ENCODE data around the gene EXOSC7. TPM values are rescaled to one million over a fixed set of nuclear protein-coding genes. Genes with fewer than 3 reads are reported as not detected.

Gene EXOSC7
- total and polyA plus RNA-seq, 10 of the 15 experiments (the other 5 are each of a cell fraction or from before 2014, with no cell fraction given), result 58.0 to 193 (median 82.9) TPM

DNA sequence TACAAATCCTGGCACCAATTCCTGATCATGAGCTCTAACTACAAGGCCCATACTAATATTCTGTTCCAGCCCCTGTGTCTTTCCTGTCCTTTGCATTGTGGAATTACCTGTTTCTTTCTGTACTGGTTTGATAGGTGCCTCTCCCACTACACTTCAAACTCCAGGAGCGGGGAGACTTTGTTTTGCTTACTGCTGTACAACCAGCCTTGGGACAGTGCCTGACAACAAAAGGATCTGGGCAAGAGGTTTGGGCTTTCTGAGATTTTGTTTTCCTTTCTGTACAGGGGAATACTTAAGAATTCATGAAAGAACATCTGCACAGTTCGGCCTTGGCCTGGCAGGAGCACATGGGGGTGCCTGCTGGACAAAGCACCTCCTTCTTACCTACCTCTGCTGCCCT is 45.1 kb upstream of the EXOSC7 start:
- FAIRE-seq (no peak), DNase-seq (ENCODE audit: low read depth, low spot score) (no peak), ATAC-seq (no peak)
- Histone ChIP-seq H3K9ac (ENCODE audit: control insufficient read depth, insufficient read depth, low read length) (no peak overlapping the region), H3K4me3 (no peak overlapping the region), H4K20me1 (ENCODE audit: control insufficient read depth, insufficient read depth) (no peaks in the 10 kb centered on the region), H3K4me1 (ENCODE audit: control insufficient read depth, insufficient read depth, low read length) (no peaks in the 10 kb centered on the region), H3K27ac (ENCODE audit: control insufficient read depth, insufficient read depth) (no peak overlapping the region), H3K36me3 (ENCODE audit: control insufficient read depth in 2 of 2, insufficient read depth in 2 of 2, low read length in 1 of 2) (peaks cover 3 to 24% of the 10 kb centered on the region in 2 experiments; a peak in 3 of 4 replicates), H3K4me2 (ENCODE audit: control insufficient read depth, insufficient read depth) (no peak overlapping the region), H2AFZ (ENCODE audit: control insufficient read depth, low read depth, low read length) (no peak overlapping the region), H3K79me2 (ENCODE audit: control insufficient read depth, insufficient read depth, low read length) (no peaks in the 10 kb centered on the region), H3K9me3 (replicated peaks; ENCODE audit: control insufficient read depth, insufficient read depth, low read length) (no peaks in the 10 kb centered on the region), H3K27me3 (replicated peaks in 1 of 2; ENCODE audit: control insufficient read depth in 2 of 2, insufficient read depth in 2 of 2, low read length in 1 of 2) (no peaks in the 10 kb centered on the region)
- ChIA-PET POLR2A (no interaction called here), CTCF (no interaction called here), RAD21 (ENCODE audit: unreplicated experiment) (no interaction called here), SMC1A (ENCODE audit: uncharacterized antibody, unreplicated experiment) (no interaction called here)
- intact Hi-C loops (cut with micrococcal nuclease; ENCODE audit: unreplicated experiment) (no loop called here), in situ Hi-C loops (cut with MboI) (no loop called here)
- no TSS peak for BruUV-seq (replicated peaks)
- TF ChIP-seq RCOR1 (conservative IDR thresholded peaks at IDR 0.05; ENCODE audit: low read depth, low read length) (no peak), ZNF622 (IDR thresholded peaks at IDR 0.05) (no peak), POLR2A (IDR thresholded peaks at IDR 0.05; ENCODE audit: low read depth, low read length) (no peak), RUNX3 (IDR thresholded peaks at IDR 0.05; ENCODE audit: low read length) (no peak), MEF2B (IDR thresholded peaks at IDR 0.05; ENCODE audit: partially characterized antibody, poor library complexity, severe bottlenecking) (no peak), ZNF207 (IDR thresholded peaks at IDR 0.05; ENCODE audit: borderline replicate concordance) (no peak), RBBP5 (conservative IDR thresholded peaks at IDR 0.05) (no peak), SMC3 (IDR thresholded peaks at IDR 0.05; ENCODE audit: borderline replicate concordance, low read length) (no peak), ZZZ3 (IDR thresholded peaks at IDR 0.05; ENCODE audit: control insufficient read depth, insufficient read length, low read depth) (no peak), RAD51 (IDR thresholded peaks at IDR 0.05) (no peak), FOS (IDR thresholded peaks at IDR 0.05; ENCODE audit: borderline replicate concordance, extremely low read depth, insufficient read length) (no peak), ZBED1 (IDR thresholded peaks at IDR 0.05; ENCODE audit: borderline replicate concordance) (no peak), MAX (IDR thresholded peaks at IDR 0.05; ENCODE audit: low read depth, low read length) (no peak), CHD2 (IDR thresholded peaks at IDR 0.05; ENCODE audit: borderline replicate concordance, low read depth, low read length) (no peak), CBFB (IDR thresholded peaks at IDR 0.05; ENCODE audit: low read depth) (no peak)
- TF ChIP-seq, protein P1, sequence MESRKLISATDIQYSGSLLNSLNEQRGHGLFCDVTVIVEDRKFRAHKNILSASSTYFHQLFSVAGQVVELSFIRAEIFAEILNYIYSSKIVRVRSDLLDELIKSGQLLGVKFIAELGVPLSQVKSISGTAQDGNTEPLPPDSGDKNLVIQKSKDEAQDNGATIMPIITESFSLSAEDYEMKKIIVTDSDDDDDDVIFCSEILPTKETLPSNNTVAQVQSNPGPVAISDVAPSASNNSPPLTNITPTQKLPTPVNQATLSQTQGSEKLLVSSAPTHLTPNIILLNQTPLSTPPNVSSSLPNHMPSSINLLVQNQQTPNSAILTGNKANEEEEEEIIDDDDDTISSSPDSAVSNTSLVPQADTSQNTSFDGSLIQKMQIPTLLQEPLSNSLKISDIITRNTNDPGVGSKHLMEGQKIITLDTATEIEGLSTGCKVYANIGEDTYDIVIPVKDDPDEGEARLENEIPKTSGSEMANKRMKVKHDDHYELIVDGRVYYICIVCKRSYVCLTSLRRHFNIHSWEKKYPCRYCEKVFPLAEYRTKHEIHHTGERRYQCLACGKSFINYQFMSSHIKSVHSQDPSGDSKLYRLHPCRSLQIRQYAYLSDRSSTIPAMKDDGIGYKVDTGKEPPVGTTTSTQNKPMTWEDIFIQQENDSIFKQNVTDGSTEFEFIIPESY (IDR thresholded peaks at IDR 0.05), result no peak
- TF ChIP-seq, protein P2, sequence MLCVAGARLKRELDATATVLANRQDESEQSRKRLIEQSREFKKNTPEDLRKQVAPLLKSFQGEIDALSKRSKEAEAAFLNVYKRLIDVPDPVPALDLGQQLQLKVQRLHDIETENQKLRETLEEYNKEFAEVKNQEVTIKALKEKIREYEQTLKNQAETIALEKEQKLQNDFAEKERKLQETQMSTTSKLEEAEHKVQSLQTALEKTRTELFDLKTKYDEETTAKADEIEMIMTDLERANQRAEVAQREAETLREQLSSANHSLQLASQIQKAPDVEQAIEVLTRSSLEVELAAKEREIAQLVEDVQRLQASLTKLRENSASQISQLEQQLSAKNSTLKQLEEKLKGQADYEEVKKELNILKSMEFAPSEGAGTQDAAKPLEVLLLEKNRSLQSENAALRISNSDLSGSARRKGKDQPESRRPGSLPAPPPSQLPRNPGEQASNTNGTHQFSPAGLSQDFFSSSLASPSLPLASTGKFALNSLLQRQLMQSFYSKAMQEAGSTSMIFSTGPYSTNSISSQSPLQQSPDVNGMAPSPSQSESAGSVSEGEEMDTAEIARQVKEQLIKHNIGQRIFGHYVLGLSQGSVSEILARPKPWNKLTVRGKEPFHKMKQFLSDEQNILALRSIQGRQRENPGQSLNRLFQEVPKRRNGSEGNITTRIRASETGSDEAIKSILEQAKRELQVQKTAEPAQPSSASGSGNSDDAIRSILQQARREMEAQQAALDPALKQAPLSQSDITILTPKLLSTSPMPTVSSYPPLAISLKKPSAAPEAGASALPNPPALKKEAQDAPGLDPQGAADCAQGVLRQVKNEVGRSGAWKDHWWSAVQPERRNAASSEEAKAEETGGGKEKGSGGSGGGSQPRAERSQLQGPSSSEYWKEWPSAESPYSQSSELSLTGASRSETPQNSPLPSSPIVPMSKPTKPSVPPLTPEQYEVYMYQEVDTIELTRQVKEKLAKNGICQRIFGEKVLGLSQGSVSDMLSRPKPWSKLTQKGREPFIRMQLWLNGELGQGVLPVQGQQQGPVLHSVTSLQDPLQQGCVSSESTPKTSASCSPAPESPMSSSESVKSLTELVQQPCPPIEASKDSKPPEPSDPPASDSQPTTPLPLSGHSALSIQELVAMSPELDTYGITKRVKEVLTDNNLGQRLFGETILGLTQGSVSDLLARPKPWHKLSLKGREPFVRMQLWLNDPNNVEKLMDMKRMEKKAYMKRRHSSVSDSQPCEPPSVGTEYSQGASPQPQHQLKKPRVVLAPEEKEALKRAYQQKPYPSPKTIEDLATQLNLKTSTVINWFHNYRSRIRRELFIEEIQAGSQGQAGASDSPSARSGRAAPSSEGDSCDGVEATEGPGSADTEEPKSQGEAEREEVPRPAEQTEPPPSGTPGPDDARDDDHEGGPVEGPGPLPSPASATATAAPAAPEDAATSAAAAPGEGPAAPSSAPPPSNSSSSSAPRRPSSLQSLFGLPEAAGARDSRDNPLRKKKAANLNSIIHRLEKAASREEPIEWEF (IDR thresholded peaks at IDR 0.05; ENCODE audit: insufficient replicate concordance, low read depth, low read length), result no peak
- 100% methylated on average over 2 of the region's 2 CpGs for WGBS (ENCODE audit: insufficient coverage, insufficient replicate concordance, low lambda C conversion rate, missing lambda C conversion rate)

All from GM12878 (cell line).